ENCODE measurements around the gene HDAC10.
"Not testable (repeated sequence)": the region's sequence is repeated elsewhere in the genome, so short reads cannot be mapped to it uniquely, and the experiment has no call there.

HDAC10 gene

GRCh38 chr22:50285568-50286229 is 34.6 kb upstream of the HDAC10 start:
- DNase-seq: no peak

DNA sequence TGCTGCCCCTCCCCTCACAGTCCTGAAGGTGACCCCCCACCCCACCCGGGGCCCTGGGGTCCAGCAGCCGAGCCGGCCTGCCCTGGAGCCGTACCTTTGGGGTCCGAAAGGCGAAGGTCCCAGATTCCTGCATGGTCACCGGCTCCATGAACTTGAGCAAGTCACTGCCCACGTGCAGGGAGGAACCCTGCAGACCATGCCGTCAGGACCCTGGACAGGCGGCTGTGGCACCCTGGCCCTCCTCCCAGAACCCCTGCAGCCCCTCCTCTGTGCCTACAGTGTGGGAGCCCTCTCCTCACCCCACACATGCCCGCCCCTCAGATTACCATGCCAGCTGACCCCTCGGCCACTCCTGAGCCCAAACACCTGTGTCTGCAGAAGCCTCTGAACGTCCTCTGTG is 33.4 kb upstream of the HDAC10 start:
- DNase-seq: no peak

DNA sequence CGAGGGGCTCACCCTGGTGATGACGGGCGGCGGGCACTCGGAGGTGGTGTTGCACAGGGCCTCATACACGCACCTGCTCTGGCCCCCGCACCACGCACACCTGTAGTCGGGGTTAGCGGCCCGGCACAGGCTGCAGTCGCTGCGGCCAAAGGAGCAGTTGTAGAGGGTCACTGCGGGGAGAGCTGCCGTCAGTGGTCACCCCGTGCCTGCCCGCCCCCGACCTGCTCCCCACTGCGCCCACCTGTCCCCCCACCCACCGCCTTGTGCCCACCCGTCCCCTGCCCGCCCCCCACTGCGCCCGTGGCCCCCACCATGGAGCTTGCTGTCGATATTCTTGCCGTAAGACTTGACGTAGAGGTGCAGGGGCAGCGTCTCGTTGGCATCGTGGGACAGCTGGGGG is 32.8 kb upstream of the HDAC10 start:
- no peak for DNase-seq

DNA sequence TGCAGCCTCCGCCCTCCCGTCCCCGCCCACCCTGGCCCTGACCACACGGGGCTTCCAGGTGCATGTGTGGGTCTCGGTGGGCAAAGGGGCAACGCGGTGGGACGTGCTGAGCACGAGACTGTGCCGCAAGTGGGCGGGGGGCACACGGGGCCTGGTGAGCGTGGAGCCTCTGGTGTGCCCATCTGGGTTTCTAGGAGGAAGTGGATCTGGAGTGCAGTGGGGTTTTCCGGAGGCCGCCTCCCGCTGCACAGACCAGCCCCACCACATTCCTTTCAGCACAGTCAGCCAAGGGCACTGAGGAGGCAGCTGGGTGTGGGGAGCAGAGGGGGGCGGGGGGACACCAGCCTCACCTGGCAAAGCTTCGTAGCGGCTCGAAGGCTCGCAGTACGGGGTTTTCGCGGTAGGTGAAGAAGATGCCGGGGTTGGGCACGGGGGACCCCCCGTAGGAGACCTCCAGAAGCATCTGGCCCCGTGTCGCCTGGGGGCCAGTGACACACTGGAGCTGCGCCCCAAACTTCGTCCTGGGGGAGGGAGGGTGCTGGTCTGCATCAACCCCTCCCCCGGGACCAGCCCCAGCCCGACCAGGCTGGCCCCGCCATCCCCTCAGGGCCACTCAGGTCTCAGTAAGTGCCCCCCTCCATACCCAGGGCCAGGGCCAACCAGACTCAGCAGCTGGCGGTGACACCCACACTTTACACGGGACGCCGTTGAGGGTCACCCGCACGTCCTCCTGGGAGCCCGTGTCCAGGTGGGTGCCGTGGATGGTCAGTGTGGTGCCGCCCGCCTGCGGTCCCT is 31.5 kb upstream of the HDAC10 start:
- no peak for DNase-seq

GRCh38 chr22:50281957-50282356 is 30.9 kb upstream of the HDAC10 start:
- DNase-seq: no peak

DNA sequence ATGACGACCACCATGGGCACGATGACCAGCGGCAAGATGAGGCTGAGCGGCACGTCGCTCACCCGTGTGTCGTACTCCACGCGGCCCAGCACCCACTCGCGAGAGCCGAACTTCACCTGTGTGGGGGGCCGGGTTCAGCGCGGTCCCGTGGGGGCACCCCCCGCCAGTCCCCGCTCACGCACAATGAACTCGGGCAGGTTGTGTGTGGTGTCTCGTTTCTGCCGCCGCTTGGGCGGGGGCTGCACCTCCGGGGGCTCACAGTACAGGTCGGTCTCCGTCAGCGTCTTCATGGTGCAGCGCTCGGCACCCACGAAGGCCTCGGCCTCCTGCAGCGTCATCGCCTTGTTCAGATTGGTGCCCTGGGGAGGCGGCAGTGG is 30.3 kb upstream of the HDAC10 start:
- no peak for DNase-seq

DNA sequence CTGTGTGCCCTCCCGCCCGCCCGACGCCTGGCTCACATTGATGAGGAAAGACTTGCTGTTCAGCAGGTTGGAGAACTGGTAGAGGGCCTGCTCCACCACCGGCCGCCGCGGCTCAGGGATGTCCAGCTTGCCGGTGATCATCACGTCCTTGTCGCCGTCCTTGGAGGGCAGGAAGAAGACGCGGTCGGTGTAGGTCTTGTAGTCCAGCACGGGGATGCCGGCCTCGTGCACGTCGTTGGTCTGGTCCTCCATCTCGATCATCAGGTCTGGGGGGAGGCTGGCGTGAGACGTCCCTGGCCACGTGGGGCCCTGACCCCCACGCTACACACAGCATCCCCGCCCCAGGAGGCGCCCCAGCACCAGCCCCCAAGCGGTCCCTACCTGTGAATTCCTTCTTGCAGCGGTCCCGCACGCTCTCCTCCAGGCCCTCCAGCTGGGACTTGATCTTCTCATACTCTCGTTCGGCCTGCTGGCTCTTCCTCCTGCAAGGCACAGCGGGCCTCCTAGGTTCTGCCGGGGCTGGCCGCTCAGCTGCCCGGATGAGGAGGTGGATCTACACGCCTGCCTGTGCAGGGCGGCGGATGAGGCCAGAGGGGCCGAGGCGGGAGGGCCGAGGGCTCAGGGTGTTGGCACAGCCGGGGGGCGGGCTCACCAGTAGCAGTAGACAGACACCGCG is 29.8 kb upstream of the HDAC10 start:
- no peak for DNase-seq

GRCh38 chr22:50280022-50280707 is 29.1 kb upstream of the HDAC10 start:
- DNase-seq: no peak

GRCh38 chr22:50278956-50279619 is 28.0 kb upstream of the HDAC10 start:
- no peak for DNase-seq

- DNase-seq: no peak
Observed at GRCh38 chr22:50278461-50278860, 27.4 kb upstream of the HDAC10 start.

DNA sequence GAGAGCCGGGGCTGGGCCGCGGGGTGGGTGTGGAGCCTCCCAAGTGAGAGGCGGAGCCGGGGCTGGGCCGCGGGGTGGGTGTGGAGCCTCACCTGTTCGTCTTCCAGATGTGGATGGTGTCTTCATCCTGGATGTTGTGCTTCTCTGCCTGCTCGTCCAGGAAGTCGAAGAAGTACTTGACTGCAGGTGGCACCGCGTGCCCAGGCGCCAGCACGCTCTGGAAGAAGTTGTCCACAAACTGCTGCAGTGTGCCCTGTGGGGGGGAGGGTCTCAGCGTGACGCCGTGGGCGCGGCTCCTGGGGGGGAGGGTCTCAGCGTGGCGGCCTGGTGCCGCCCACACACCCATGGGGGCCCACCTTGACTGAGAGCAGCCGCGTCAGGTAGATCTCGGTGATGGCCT is 26.7 kb upstream of the HDAC10 start:
- no peak for DNase-seq

DNA sequence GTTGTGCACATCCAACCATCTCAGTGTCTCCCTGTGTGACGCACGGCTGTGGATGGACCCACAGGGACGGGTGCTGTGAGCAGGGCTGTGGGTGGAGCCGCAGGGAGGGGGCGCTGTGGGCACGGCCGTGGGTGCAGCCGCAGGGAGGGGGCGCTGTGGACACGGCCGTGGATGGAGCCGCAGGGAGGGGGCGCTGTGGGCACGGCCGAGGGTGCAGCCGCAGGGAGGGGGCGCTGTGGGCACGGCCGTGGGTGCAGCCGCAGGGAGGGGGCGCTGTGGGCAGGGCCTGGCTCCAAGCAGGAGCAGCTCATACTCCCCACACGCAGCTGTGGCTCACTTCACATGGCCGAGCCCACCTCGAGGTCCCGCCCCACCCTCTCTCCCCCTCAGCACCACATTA is 25.1 kb upstream of the HDAC10 start:
- DNase-seq: no peak

- DNase-seq: no peak
Observed at GRCh38 chr22:50275181-50276055, 24.4 kb upstream of the HDAC10 start.

DNA sequence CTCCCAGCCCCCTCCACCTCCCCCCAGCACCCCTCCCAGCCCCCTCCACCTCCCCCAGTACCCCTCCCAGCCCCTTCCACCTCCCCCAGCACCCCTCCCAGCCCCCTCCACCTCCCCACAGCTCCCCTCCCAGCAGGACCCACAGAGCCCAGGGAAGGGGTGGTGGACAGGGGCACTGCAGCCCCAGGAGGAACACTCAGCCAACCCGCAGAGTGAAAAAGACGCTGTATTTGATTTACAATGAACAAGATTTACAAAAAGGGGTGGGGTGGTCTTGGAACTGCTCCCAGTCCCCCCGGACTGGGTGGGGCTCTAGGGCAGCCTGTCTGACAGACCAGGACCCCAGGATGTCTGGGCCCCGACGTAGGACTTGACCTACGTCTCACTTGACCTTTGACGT is 23.7 kb upstream of the HDAC10 start:
- DNase-seq: no peak

DNA sequence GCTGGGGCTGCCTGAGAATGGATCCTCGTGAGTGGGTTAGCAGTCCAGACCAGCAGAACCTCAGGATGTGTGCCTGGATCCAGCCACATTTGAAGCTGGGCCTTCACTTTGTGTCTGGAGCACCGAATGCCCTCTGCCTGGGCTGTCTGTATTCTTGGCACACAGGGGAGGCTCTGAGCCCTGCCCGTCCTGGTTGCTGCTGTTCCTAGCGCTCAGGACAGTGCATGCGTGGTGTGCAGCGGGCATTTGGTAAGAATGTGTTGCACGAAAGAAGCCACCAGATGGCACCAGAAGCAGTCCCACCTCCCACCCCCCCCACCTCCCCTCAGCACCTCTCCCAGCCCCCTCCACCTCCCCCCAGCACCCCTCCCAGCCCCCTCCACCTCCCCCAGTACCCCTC is 23.2 kb upstream of the HDAC10 start:
- DNase-seq: peak; percentile 29

DNA sequence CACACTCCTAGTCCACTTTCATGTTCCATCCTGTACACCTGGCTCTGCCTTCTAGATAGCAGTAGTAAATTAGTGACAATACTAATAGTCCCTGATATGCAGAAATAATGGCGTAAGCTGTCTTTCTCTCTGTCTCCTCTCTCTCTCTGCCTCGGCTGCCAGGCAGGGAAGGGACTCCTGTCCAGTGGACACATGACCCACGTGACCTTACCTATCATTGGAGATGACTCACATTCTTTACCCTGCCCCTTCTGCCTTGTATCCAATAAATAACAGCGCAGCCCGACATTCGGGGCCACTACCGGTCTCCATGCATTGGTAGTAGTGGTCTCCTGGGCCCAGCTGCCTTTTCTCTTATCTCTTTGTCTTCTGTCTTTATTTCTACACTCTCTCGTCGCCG is 22.7 kb upstream of the HDAC10 start:
- DNase-seq: not testable (repeated sequence)

- not testable (repeated sequence) for DNase-seq
Observed at GRCh38 chr22:50273352-50273751, 22.3 kb upstream of the HDAC10 start.

GRCh38 chr22:50272044-50272802 is 21.2 kb upstream of the HDAC10 start:
- no peak for DNase-seq

DNA sequence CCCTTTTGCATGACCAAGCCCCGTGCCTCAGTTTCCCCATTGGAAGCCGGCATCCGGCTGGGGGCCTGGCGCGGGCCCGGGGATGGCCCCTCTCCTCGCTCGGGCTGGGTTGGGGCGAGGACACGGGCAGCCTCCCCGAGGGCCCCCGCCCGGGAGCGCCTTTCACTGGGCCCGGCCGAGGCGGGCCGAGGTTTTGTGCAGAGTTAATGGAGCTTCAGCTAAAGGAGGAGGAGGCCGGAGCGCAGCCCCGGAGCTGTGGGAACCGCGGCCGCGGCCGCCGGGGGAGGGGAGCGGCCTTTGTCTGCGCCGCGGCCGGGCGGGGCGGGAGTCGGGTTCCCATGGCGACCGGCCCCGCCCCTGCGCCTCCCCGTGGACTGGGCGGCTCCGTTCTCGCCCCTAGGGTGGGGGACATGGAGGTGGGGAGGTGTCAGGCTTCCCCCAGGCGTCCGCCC is 20.5 kb upstream of the HDAC10 start:
- peak; percentile 40 for DNase-seq

- DNase-seq: peak; percentile 63
Observed at GRCh38 chr22:50270666-50271394, 19.8 kb upstream of the HDAC10 start.

Data from stimulated activated naive CD4-positive, alpha-beta T cell treated with Interleukin-2 at 50 U/mL for 16 hours (primary cell).